Measurements from ENCODE around the gene SNRPN.
"Not testable (repeated sequence)": the region's sequence is repeated elsewhere in the genome, so short reads cannot be mapped to it uniquely, and the experiment has no call there.

Gene SNRPN

DNA sequence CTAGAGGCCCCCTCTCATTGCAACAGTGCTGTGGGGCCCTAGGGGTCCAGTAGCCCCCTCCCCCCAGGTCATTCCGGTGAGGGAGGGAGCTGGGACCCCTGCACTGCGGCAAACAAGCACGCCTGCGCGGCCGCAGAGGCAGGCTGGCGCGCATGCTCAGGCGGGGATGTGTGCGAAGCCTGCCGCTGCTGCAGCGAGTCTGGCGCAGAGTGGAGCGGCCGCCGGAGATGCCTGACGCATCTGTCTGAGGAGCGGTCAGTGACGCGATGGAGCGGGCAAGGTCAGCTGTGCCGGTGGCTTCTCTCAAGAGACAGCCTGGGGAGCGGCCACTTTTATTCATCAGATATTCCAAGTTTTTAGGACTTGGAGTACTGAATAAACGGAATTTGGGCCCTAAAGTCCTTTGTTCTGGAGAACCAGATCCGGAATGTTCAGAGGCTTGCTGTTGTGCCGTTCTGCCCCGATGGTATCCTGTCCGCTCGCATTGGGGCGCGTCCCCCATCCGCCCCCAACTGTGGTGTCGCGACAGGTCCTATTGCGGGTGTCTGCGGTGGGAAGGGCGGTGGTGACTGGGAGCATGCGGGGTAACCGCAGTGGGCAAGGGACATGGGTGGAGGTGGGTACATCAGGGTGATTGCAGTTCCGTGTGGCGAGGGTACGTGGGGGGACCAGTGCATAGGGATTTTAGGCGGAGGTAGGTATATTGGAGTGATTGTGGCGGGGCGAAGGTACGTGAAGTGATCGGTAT is at the start of gene SNRPN, which contains the start of gene SNURF:
SNRPN (plus strand) TSS at position 205 of the 748 bp plus-strand sequence. CDS start 19,467 bp downstream, outside the sequence.
SNURF (plus strand) TSS at position 205 of the 748 bp plus-strand sequence; CDS start at position 267, 62 bp downstream.
- peak; percentile 68 to 72 for ATAC-seq

DNA sequence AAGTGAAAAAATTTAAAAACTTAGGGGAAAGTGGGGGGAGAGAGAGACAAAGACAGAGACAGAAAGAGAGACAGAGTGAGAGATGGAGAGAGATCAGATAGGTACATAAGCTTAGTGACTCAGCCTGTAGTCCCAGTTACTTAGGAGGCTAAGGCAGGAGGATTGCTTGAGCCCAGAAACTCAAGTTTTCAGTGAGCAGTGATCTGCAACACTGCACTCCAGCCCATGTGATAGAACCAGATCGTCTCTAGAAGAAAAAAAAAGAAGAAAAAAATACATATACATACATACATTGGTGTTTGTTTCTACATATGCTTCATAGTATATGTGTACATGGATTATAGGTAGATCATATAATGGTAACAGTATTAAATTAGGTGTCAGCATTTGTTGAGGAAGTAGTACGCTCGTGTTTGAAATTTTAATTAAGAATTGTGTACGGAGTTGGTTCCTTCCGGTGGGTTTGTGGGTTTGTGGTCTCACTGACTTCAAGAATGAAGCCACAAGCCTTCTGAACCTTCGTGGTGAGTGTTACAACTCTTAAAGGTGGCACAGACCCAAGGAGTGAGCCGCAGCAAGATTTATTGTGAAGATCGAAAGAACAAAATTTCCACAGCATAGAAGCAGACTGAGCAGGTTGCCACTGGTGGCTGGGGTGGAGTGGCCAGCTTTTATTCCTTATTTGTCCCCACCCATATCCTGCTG is 38.3 kb upstream of the SNRPN start:
- no peak for ATAC-seq

DNA sequence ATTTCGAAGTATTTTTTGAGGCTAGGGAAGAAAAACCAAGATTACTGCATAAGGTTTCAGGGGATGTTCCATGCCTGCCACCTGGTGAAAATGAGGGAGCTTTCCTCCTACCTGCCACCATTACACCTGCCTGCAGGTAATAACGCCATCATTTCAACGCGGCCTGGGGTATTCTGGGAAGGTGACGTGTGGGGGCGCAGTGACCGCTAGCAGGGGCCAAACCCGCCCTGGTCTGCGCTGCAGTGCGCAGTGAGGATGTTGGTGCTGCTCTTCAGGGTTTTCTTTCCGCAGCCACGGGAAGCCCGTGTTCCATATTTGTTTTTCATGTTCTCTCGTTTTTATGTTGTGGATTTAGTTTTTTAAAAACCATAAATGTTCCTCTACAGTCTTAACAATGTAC is 37.4 kb upstream of the SNRPN start:
- ATAC-seq = no peak

DNA sequence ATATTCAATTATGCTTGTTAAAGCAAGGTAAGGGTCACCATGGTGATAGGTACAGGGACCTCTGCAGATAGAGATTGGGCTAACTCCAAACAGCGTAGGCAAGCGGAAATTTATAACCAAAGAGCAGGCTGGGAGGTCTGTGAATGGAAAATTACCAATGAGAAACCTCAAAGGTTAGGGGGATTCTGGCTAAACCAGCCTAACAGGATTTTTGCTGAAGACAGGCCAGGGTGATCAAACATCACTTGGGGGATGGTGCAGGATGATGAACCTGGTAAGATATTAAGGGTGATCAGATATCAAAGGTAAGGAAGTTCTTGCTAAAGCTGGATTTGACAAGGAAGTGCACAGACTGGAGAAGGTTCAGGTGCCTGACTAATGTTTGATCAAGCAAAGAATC is 35.3 kb upstream of the SNRPN start:
- no peak for ATAC-seq

DNA sequence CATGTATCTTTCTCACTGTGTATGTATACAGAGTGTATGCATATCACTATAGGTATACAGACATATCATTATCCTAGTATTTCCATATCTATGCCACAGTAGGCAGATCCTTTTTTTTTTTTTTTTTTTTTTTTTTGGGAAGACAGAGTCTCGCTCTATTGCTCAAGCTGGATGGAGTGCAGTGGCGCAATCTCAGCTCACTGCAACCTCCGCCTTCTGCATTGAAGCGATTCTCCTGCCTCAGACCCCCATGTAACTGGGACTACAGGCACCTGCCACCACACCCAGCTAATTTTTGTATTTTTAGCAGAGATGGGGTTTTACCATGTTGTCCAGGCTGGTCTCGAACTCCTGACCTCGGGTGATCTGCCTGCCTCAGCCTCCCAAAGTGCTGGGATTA is 32.0 kb upstream of the SNRPN start:
- not testable (repeated sequence) for ATAC-seq

DNA sequence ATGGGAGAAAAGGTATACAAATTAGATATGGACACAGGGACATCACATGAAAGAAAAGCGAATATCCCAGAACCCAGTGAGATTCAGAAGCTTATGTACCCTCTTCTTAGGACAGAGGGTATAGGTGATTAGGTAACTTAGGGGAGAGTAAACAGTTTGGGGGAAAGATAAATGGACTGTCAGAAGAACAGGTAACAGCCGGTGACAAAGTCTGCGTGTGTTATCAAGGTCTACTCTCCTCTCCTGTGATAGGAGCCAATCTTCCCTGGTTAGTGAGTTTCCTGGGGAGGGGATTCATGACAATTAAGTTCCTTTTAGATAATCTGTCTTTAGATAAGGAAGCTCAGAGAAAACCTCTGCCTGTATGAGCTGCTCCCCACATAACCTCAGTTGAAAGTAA is 30.6 kb upstream of the SNRPN start:
- no peak for ATAC-seq

DNA sequence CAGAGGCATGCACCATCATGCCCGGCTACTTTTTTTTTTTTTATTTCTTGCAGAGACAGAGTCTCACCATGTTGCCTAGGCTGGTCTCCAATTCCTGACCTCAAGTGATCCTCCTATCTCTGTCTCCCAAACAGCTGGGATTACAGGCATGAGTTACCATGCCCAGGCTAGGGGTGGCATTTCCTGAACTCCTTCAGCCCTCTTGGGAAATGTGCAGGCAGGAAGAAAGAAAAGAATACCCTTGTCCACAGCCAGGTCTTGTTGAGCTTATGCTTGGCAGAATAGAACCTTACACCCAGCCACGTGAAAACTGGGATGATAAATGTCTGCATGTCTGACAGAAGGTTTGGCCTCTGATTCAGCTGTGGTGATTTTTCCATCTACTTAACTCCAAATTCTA is 30.2 kb upstream of the SNRPN start:
- no peak for ATAC-seq

DNA sequence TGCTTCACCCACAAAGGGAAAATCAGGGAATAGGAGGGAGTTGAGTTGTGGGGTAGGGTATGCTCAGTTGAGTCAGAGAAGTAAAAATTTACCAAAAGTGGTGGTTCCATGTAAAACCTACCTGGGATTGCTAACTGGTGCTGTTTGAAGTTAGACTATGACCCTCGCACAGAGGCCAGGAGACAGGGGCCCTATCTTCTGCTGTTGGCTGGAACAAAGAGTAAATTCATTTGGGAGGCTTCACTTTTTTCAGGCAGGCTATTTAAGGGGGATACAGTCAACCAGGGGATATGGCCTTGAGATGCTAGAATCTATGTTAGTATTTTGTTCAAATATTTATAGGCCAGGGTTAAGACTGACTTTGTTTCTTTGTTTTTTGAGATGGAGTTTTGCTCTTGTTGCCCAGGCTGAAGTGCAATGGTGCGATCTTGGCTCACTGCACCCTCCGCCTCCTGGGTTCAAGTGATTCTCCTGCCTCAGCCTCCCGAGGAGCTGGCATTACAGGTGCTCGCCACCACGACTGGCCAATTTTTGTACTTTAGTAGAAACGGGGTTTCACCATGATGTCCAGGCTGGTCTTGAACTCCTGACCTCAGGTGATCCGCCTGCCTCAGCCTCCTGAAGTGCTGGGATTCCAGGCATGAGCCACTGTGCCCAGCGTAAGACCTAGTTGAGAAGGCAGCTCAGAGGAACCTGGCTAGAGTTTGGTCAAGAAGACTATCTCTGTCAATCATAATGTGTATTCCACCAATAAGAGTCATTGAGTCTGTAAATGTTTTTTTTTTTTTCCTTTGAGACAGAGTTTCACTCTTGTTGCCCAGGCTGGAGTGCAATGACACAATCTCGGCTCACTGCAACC is 22.7 kb upstream of the SNRPN start:
- ATAC-seq = not testable (repeated sequence)

DNA sequence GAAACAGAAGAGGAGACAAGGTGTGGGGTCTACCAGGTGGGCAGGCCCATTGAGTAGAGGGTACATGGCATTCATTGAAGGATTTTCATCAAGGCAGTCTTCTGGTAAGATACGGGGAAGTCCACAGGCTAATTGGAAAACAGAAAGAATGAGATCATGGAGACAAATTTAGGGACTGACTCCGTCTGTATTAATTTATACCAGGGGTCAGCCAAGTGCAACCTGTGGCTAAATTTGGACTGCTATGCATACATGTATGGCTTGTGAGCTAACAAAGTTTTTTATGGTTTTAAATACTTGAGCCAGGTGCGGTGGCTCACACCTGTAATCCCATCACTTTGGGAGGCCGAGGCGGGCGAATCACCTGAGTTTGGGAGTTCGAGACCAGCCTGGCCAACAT is 21.1 kb upstream of the SNRPN start:
- no peak for ATAC-seq

DNA sequence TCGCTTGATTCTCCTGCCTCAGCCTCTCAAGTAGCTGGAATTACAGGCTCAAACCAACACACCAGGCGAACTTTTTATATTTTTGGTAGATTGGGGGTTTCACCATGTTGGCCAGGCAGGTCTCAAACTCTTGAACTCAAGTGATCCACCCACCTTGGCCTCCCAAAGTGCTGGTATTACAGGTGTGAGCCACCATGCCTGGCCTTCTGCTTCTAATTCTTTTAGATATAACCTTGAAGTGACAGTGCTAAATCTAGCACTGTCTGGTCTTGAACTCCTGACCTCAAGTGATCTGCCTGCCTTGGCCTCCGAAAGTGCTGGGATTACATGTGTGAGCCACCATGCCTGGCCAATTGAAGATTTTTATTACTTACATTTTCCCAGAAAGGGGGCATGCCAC is 16.6 kb upstream of the SNRPN start:
- ATAC-seq = not testable (repeated sequence)

DNA sequence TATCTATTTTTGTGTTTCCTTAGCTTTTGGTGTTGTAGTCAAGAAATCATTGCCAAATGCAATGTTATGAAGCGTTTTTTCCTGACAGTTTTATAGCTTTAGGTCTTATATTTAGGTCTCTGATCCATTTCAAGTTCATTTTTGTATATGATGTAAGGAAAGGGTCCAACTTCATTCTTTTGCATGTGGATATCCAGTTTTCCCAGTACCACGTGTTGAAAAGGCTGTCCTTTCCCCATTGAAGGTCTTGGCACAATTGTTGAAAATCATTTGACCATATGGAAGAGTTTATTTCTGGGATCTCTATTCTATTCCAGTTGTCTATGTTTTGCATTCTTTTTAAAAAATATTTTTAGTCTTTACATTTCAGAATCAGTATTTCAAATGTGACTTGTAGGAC is 14.6 kb upstream of the SNRPN start:
- ATAC-seq = no peak

DNA sequence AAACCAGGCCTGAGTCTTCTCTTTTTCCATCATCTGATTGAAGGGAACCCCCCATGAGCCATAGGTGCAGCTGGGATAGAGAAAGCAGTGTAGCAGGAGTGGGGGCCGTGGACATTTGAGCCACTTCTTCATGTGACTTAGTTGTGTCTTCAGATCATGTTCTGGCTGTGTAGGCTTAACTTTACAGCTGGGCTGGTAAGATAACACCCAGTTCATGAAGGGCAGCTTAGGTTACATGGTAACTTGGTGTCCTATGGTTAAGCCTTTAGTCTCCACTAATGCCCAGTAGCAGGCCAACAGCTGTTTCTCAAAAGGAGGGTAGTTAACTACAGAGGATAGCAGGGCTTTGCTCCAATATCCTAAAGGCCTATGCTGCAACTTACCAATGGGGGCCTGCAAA is 11.4 kb upstream of the SNRPN start:
- ATAC-seq = no peak

DNA sequence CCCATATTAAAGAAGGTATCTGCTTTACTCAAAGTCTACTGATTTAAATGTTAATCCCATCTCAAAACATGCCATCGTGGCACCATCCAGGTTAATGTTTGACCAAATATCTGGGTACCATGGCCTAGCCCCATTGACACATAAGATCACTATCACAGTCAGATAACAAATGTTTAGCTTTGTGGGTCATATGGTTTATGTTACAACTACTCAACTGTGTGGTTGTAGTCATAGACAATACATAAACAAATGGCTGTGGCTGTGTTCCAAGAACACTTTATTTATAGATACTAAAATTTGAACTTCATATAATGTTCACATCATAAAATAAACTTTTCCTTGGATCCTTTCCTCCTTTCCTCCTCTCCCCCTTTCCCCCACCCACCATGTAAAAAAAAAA is 9.8 kb upstream of the SNRPN start:
- no peak for ATAC-seq

DNA sequence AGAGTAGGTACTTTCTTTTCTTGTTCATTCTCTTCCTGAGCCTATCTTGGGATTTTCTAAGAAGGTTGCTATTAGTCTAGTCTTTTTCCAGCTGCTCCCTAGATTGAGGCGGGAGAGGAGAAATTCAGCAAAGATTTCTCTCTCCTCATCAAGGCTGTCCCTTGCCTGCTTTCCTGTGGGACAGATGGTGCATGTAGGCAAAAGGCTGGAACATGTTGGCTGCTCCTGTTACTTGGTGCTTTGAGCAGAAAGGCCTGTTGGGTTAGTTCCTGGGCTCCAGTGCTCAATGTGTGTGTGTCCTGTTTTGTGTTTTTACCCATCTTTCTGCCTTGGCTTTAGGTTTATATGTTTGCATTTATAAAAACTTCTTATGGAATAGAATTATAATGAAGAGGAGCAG is 9.1 kb upstream of the SNRPN start:
- ATAC-seq = no peak

DNA sequence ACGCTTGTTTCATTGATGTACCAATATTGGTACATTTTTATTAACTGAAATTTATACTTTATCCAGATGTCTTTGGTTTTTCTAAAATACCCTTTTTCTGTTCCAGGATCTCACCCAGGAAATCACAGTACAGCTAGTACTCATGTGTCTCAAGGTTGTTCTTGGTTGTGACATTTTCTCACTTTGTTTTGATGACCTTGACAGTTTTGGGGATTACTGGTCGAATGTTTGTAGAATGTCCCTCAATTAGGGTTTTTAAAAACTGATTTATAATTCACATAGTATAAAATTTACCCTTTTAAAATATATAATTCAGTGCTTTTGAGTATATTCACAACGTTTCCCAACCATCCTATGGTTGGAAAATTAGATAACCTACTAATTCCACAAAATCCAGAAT is 6.3 kb upstream of the SNRPN start:
- no peak for ATAC-seq

DNA sequence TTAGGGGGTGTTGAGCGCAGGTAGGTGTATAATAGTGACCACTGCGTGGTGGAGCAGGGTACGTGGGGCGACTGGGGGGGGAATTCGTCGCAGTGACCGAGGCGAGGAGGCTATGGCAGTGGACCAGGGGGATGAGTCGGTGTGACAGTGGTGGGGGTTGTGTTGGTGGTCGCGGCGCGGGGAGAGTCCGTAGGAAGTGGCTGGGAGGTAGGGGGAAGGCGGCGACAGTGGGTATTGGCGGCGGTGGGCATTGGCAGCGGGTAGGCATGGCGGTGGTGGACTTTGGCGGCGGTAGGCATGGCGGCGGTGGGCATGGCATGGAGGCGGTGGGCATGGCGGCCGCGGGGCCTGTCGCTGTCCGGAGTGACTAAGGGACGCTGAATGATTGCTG is 739 bp downstream of the SNRPN start:
- peak in 1 of 2 donors; percentile 2 for ATAC-seq

DNA sequence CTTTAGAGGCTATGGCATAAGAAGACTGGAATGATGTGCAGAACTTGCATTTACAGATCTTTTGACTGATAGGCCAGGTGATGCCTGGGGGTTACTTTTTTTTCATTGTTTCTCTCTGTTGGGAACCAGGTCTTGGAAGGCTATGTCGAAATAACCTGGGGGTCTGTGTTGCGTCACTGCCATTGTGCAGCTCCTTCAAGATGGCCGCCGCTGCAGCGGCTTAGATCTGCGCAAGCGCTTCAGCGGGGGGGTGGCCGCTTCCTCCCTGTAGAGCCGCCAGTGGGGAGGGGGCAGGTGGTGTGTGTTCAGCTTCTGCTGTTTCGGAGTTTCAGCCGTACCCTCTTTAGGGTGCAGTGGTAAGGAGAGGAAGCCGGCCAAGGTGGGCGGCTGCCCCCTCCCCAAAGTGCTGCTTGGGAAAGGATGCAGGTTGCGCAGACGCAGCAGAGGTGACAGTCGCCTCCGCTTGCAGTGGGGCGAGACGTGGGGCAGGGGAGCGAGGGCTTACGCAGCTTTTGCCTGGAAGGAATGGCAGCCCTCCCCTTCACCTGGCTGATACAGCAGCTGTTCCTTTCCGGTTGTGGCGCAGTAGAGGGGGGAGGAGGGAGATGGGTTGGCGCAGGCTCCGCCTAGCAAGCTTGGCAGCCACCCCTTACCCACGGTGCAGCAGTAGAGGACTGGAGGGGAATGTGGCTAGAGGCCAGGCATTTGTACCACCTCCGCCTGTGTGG is 1.5 kb downstream of the SNRPN start:
- ATAC-seq = peak; percentile 71 to 79

DNA sequence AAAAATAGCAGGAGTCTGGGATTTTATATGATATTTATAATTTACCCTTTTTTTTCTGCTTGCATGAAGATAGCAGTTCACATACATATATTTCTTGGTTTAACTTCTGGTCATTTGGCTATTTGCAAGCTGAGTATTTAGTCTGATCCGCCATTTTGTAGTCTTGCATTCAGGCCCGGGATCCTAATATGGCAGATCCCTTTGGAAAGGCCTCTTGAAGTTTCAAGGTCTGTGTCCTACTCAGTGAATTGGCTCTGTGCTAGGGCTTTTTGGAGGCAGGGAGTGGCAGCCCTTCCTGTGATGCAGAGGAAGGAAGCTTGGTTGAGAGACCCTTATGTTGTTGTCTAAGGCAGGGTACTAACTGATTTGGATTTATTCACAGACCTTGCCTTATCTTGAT is 2.9 kb downstream of the SNRPN start:
- no peak for ATAC-seq

DNA sequence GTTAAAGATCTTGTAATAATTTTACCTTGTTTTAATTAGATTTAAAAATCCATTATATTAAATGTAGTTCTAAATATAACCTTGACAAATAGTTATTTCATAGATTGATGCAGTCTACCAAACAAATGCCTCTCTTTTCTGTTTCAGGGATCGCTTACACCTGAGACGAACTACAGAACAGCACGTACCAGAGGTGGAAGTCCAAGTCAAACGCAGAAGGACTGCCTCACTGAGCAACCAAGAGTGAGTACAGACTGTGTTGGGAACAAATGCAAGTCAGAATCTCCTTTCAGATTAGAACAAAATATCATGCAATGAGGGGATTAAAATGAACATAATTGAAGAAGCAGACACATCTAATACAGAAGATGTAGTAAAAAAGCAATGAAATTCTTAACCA is 7.2 kb downstream of the SNRPN start:
- ATAC-seq = no peak

DNA sequence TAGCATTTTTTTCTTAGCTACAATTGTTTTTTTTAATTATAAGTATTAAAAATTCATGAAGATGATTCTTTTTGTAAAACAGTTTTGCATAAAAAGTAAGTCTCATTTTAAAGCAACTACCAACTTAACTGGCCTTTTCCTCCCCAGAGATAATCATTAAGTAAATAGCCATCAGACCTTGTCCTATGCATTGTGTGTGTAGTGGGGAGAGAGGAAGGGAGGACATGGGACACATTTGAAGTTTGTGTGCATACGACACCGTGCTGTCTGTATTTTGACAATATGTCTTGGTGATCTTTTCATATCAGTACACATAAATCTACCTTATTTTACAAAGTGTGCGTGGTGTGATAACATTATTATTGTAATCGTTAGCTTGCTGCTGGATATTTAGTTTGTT is 8.1 kb downstream of the SNRPN start:
- no peak for ATAC-seq

DNA sequence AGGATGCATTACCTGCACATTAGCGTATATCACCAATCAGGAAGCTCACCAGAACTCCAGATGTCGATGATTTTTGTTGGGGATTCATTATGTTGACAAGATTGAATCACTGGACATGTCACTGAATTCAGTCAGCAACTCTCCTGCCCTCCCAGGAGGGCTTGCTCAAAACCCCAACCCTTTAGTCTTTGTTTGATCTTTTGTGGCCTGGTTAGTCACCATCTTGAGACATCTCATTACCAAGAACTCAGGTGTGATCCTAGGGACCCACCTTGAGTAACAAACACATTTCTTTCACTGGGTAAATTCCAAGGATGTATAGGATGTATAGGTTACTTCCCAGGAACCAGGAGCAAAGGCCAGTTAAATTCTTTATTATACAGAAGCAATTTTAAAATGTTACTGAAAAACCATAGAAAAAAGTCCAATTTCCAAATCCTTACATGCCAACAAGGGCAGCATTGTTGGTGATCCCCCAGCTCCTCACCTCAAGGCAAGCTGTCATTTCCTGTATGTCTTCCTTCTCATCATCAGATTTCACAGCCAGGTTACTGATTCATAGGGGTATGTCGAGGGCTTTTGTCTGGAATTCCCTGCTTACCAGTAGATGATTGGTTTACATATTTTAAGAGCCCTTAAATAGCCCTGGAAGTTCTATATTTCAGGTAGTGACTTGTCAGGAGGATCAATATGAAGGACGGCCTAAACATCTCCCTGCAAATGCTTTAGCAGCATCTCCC is 11.7 kb downstream of the SNRPN start:
- peak; percentile 17 to 28 for ATAC-seq

DNA sequence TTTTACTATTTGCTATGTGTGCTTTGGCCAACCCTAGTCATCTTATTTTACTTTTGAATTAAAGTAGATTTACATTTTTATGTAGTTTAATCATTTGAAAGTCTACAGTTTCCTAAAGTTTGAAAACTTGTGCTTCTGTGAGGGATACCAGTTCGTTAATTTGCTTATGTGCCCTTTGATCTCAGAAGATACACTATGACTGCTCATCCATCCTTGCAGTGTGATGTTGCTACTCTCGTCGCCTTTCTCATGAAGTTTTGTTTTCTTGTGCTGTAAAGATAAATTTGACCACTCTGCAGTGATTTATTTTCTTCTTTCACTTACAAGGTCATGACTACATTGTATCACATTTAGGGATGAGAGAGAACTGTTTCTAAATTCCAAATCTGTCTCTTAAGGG is 16.3 kb downstream of the SNRPN start:
- ATAC-seq = no peak

Measured in activated CD4-positive, CD25-positive, alpha-beta regulatory T cell treated with anti-CD3 and anti-CD28 coated beads, Interleukin-2, amount 50 U/mL, for 24 hours (primary cell).